NCI-H69 (cell line): Measurements from ENCODE around the gene HEATR1.
A peak's percentile ranks its signal among the peaks of the same experiment; 100 is the strongest.
"Not testable (repeated sequence)": the region's sequence is repeated elsewhere in the genome, so short reads cannot be mapped to it uniquely, and the experiment has no call there.

ENCODE experiments used
- DNase-seq: peaks from one replicate; lab custom pipeline; 2025; lab: John Stamatoyannopoulos, UW

The HEATR1 gene

GRCh38 chr1:236508593-236509027 is 95.7 kb downstream of the HEATR1 start:
- DNase-seq = no peak

DNA sequence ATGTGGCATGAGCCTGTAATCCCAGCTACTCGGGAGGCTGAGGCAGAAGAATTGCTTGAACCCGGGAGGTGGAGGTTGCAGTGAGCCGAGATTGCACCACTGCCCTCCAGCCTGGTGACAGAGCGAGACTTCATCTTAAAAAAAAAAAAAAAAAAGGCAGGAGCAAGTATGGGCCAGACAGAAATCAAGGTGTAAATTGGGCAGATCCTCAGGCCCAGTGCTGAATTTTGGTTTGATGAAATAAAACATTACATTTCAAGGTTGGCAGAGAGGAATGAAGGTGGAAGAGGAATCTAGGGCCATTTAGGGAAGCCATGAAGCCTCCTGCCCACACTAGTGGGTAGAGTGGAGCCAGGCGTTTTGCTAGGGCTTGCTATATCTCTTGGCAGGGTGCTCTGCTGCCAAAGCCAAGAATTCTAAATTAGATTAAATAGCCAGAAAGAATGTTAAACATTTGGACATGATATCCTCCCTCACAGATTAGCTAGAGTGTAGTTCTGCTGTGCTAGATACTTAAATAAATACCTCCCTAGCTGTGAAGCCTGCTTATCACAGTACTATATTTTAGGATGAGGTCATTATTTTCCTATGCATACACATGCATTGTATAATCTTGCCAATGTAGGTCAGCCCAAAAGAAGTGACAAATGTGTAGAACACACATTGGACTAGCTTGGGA is 97.2 kb downstream of the HEATR1 start:
- DNase-seq = peak; percentile 52

- not testable (repeated sequence) for DNase-seq
These were observed 100.0 kb downstream of the HEATR1 start for GRCh38 chr1:236504338-236504737.

GRCh38 chr1:236502972-236503639 is 101.2 kb downstream of the HEATR1 start:
- DNase-seq = peak; percentile 90

- peak; percentile 23 for DNase-seq
These were observed 101.7 kb downstream of the HEATR1 start for GRCh38 chr1:236502579-236502971.

- no peak for DNase-seq
These were observed 103.2 kb downstream of the HEATR1 start for GRCh38 chr1:236501093-236501492.
